Progenitor cell of endocrine pancreas (in vitro differentiated cells): ENCODE data around the gene CYP1A1. TPM values are rescaled to one million over a fixed set of nuclear protein-coding genes. Genes with fewer than 3 reads are reported as not detected.
"Not testable (repeated sequence)": the region's sequence is repeated elsewhere in the genome, so short reads cannot be mapped to it uniquely, and the experiment has no call there.

Experiments used
- DNase-seq: peaks from one replicate; pipeline ENCODE4 v3.0.0; 2021; ENCODE audit warnings: low spot score; ENCODE audit not compliant: unreplicated experiment
- H3K27ac Mint-ChIP-seq: 2 replicates; pipeline ENCODE4 v1.8.0; 2021; ENCODE audit warnings: mild to moderate bottlenecking, moderate library complexity, mixed read lengths
- H3K27me3 Mint-ChIP-seq: 2 replicates; pipeline ENCODE4 v1.8.0; 2021; ENCODE audit warnings: mixed read lengths
- H3K36me3 Mint-ChIP-seq: 2 replicates; pipeline ENCODE4 v1.8.0; 2022; ENCODE audit warnings: mixed read lengths; ENCODE audit not compliant: insufficient read depth
- H3K4me1 Mint-ChIP-seq: 2 replicates; pipeline ENCODE4 v1.8.0; 2021; ENCODE audit warnings: low read depth, mixed read lengths
- H3K4me3 Mint-ChIP-seq: 2 replicates; pipeline ENCODE4 v1.8.0; 2021; ENCODE audit warnings: low read depth, mild to moderate bottlenecking, moderate library complexity, mixed read lengths
- H3K9me3 Mint-ChIP-seq: 2 replicates; pipeline ENCODE4 v1.8.0; 2021; ENCODE audit warnings: low read depth, mixed read lengths
- CTCF ChIP-seq: fragments of 200-600 bp; sonication (generic); IDR thresholded peaks from one replicate; pipeline ENCODE4 v1.5.0; 2021; ENCODE audit warnings: antibody characterized with exemption, mild to moderate bottlenecking; ENCODE audit not compliant: unreplicated experiment
- total RNA-seq: library from RNA; stranded (reverse); gene quantifications from 2 replicates; pipeline ENCODE4 v1.2.1, GENCODE V29; 2021

CYP1A1 gene
- total RNA-seq, 1 donor from 2014 or later: 1.5 TPM

- Mint-ChIP-seq H3K4me3 (no peak overlapping the region), H3K9me3 (no peaks in the 10 kb centered on the region), H3K4me1 (no peaks in the 10 kb centered on the region), H3K27me3 (peaks cover 7% of the 10 kb centered on the region), H3K36me3 (no peaks in the 10 kb centered on the region), H3K27ac (no peak overlapping the region)
- TF ChIP-seq CTCF: no peak
- DNase-seq: no peak
Measured at GRCh38 chr15:74749832-74750231, 24.5 kb upstream of the CYP1A1 start.

DNA sequence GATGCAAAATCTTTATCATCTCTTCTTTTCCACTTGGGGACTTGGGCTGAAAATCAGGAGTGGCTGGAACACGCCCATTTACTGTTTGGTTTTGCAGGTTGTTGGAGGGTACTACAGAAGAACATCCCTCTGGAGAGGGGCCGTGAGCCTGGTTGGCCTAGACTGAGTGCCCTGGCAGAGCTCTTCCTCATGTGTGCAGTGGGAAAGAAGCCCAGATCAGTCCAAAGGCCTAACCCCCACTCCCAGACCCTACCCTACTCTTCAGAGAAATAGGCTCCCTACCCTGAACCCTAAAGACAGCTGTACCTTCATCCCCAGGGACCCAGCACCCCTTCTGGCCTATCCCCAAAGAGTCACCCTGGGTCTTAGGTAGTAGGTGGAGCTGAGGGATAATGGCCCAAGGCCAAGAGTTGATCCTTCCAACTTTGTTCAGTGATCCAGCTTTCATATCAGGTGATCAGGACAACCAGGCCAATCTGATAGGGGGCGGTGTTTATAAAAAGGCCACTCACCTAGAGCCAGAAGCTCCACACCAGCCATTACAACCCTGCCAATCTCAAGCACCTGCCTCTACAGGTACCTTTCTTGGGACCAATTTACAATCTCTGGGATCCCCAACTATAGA lies 23.1 kb upstream of the CYP1A1 start, which contains the start of gene CYP1A2:
Gene CYP1A2, plus strand, starts transcription at position 524 of the 625 bp plus-strand sequence. CDS start 894 bp downstream, outside the sequence.
- no peak within 1 kb of the TSS for H3K27ac Mint-ChIP-seq
- TF ChIP-seq CTCF: no peak
- no peaks in the 10 kb centered on the region for H3K4me1 Mint-ChIP-seq
- H3K36me3 Mint-ChIP-seq: no peaks in the 10 kb centered on the region
- H3K27me3 Mint-ChIP-seq: peaks cover 10% of the 10 kb centered on the region
- no peaks in the 10 kb centered on the region for H3K9me3 Mint-ChIP-seq
- no peak within 1 kb of the TSS for H3K4me3 Mint-ChIP-seq
- DNase-seq: no peak

GRCh38 chr15:74746389-74746788 lies 21.1 kb upstream of the CYP1A1 start:
- no peak for TF ChIP-seq CTCF
- Mint-ChIP-seq H3K4me3 (no peak overlapping the region), H3K4me1 (no peaks in the 10 kb centered on the region), H3K27ac (no peak overlapping the region), H3K36me3 (no peaks in the 10 kb centered on the region), H3K9me3 (peaks cover 5% of the 10 kb centered on the region), H3K27me3 (peaks cover 10% of the 10 kb centered on the region)
- no peak for DNase-seq

DNA sequence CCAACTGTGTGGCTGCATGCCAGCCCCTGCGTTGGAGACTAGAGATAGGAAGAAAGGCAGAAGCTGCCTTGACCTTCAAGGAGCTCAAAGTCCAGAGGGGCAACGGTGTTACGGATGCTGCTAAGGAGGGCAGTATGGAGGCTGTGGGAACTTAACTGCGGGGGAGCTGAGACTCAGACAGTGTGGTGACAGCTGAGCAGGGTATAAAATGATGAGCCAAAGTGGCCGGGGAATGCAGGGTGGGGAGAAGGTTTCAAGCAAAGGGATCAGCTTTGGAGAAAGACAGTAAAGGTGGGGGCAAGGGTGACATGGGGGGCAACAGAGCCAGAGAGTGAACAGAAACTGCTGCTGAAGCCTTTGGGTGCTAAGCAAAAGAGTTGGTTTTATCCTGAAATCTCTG lies 17.1 kb upstream of the CYP1A1 start:
- Mint-ChIP-seq H3K27ac (no peak overlapping the region), H3K27me3 (peaks cover 17% of the 10 kb centered on the region), H3K4me1 (no peaks in the 10 kb centered on the region), H3K36me3 (no peaks in the 10 kb centered on the region), H3K4me3 (no peak overlapping the region), H3K9me3 (peaks cover 5% of the 10 kb centered on the region)
- DNase-seq: no peak
- no peak for TF ChIP-seq CTCF

DNA sequence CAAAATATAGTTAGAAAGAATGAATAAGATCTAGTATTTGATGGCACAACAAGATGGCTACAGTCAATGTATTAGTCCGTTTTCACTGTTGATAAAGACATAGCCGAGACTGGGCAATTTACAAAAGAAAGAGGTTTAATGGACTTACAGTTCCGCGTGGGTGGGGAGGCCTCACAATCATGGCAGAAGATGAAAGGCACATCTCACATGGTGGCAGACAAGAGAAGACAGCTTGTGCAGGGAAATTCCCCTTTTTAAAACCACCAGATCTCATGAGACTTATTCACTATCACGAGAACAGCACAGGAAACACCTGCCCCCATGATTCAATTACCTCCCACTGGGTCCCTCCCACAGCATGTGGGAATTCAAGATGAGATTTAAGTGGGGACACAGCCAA lies 12.9 kb upstream of the CYP1A1 start:
- not testable (repeated sequence) for H3K9me3 Mint-ChIP-seq, H3K27ac Mint-ChIP-seq, H3K36me3 Mint-ChIP-seq, DNase-seq, H3K4me3 Mint-ChIP-seq, H3K4me1 Mint-ChIP-seq
- peaks cover 43% of the 10 kb centered on the region for H3K27me3 Mint-ChIP-seq

- H3K4me1 Mint-ChIP-seq: peaks cover 8% of the 10 kb centered on the region
- peaks cover 48% of the 10 kb centered on the region for H3K27me3 Mint-ChIP-seq
- H3K4me3 Mint-ChIP-seq: no peak overlapping the region
- H3K27ac Mint-ChIP-seq: no peak overlapping the region
- DNase-seq: no peak
- H3K9me3 Mint-ChIP-seq: no peaks in the 10 kb centered on the region
- no peak for TF ChIP-seq CTCF
- no peaks in the 10 kb centered on the region for H3K36me3 Mint-ChIP-seq
Measured at GRCh38 chr15:74735305-74735704, 10.0 kb upstream of the CYP1A1 start.
